HCT116 (cell line): Measurements from ENCODE around the gene CYSLTR2. TPM values are rescaled to one million over a fixed set of nuclear protein-coding genes. Genes with fewer than 3 reads are reported as not detected.

Experiments used
- ATAC-seq: fragments of 200-7000 bp; cut with Tn5 transposase; 2 replicates; pipeline ENCODE4 v1.9.1; 2020; ENCODE audit warnings: mild to moderate bottlenecking, moderate library complexity
- BruUV-seq: library from RNA; stranded (reverse); fragments of 400-500 nt; replicated peaks from 2 replicates; lab custom pipeline; 2021; lab: Mats Ljungman, UMichigan
- CTCF ChIA-PET: fragments of 300-600 bp; sonication (Branson Sonifier 250); formaldehyde crosslinking; loops from one replicate; lab custom pipeline; 2021; ENCODE audit warnings: antibody characterized with exemption; lab: Charles Lee
- POLR2A ChIA-PET: fragments of 300-600, 350-600 bp; sonication (Branson Sonifier 250); formaldehyde crosslinking; loops from one replicate; lab custom pipeline; 2021; ENCODE audit warnings: antibody characterized with exemption; lab: Charles Lee
- RAD21 ChIA-PET, 2 experiments: fragments of 300-600 bp; sonication (Branson Sonifier 250); formaldehyde crosslinking; loops; one replicate each; lab custom pipeline; 2023; ENCODE audit warnings: low total read pairs in 2 of 2; ENCODE audit not compliant: uncharacterized antibody in 2 of 2, unreplicated experiment in 2 of 2, low non-redundant PET in 1 of 2; lab: Charles Lee
- DNase-seq: peaks from one replicate; pipeline ENCODE4 v3.0.0-alpha.2; 2010; ENCODE audit warnings: low read depth, low spot score
- H2AFZ ChIP-seq: fragments of 200-600 bp; shearing (Covaris generic), sonication (generic); 2 replicates; pipeline ENCODE4 v1.6.1; 2017; ENCODE audit warnings: low read depth, mixed run types, mixed read lengths, antibody characterized with exemption, low read length; ENCODE audit not compliant: poor library complexity, severe bottlenecking
- H3K27ac ChIP-seq: 2 replicates; pipeline ENCODE4 v1.5.1; 2012; ENCODE audit warnings: low read depth, low read length
- H3K27me3 ChIP-seq: fragments of 200-600 bp; sonication (generic); 2 replicates; pipeline ENCODE4 v1.6.1; 2016; ENCODE audit warnings: mixed run types, low read length, mixed read lengths; ENCODE audit not compliant: insufficient read depth
- H3K36me3 ChIP-seq, 2 experiments: fragments of 200-500 bp in 1 of 2; fragments of 200-600 bp in 1 of 2; sonication (Bioruptor generic) in 1 of 2; sonication (generic) in 1 of 2; 2 replicates each; pipeline versions ENCODE4 v1.5.1 to v1.6.1; 2014 to 2016; ENCODE audit warnings: low read length in 2 of 2, inconsistent platforms in 1 of 2, mixed read lengths in 1 of 2, mixed run types in 1 of 2; ENCODE audit not compliant: insufficient read depth in 2 of 2, control insufficient read depth in 1 of 2
- H3K4me1 ChIP-seq, 2 experiments: fragments of 200-600 bp in 1 of 2; sonication (generic) in 1 of 2; 2 replicates each; pipeline versions ENCODE4 v1.5.1 to v1.6.1; 2012 to 2017; ENCODE audit warnings: low read length in 2 of 2, inconsistent platforms in 1 of 2, mild to moderate bottlenecking in 1 of 2, mixed read lengths in 1 of 2, mixed run types in 1 of 2, moderate library complexity in 1 of 2; ENCODE audit not compliant: insufficient read depth in 2 of 2, control insufficient read depth in 1 of 2
- H3K4me2 ChIP-seq: fragments of 200-600 bp; sonication (generic); 2 replicates; pipeline ENCODE4 v1.6.1; 2017; ENCODE audit warnings: mixed run types, low read length, mixed read lengths
- H3K4me3 ChIP-seq, 2 experiments: fragments of 200-600 bp in 1 of 2; sonication (generic) in 1 of 2; replicated peaks in 1 of 2; 2 replicates each; pipeline ENCODE4 v1.5.1; 2011 to 2016; ENCODE audit warnings: low read length in 2 of 2, control low read depth in 1 of 2, low read depth in 1 of 2, mild to moderate bottlenecking in 1 of 2, mixed read lengths in 1 of 2, mixed run types in 1 of 2
- H3K79me2 ChIP-seq: fragments of 200-600 bp; sonication (generic); 2 replicates; pipeline ENCODE4 v1.6.1; 2017; ENCODE audit warnings: mild to moderate bottlenecking, mixed run types, low read length, moderate library complexity, mixed read lengths; ENCODE audit not compliant: insufficient read depth
- H3K9ac ChIP-seq: fragments of 200-600 bp; sonication (generic); 2 replicates; pipeline ENCODE4 v1.6.1; 2016; ENCODE audit warnings: low read length, mixed read lengths
- H3K9me2 ChIP-seq: fragments of 200-600 bp; sonication (generic), shearing (Covaris generic); 2 replicates; pipeline ENCODE4 v1.6.1; 2017; ENCODE audit warnings: mixed run types, mild to moderate bottlenecking, moderate library complexity; ENCODE audit not compliant: insufficient read depth
- H3K9me3 ChIP-seq, 2 experiments: fragments of 200-500 bp in 1 of 2; fragments of 200-600 bp in 1 of 2; sonication (Bioruptor generic) in 1 of 2; sonication (generic) in 1 of 2; 2 replicates each; pipeline ENCODE4 v1.6.1; 2014 to 2017; ENCODE audit warnings: low read length in 2 of 2, mixed read lengths in 2 of 2, inconsistent platforms in 1 of 2, low read depth in 1 of 2, mild to moderate bottlenecking in 1 of 2, mixed run types in 1 of 2, moderate library complexity in 1 of 2; ENCODE audit not compliant: control insufficient read depth in 1 of 2, insufficient read depth in 1 of 2
- H4K20me1 ChIP-seq: fragments of 200-600 bp; sonication (generic), shearing (Covaris generic); 2 replicates; pipeline ENCODE4 v1.6.1; 2017; ENCODE audit warnings: mixed run types, mild to moderate bottlenecking, moderate library complexity; ENCODE audit not compliant: insufficient read depth
- CBX3 ChIP-seq: IDR thresholded peaks from 2 replicates; pipeline ENCODE4 v1.6.1; 2012; ENCODE audit warnings: low read depth
- SP1 ChIP-seq: IDR thresholded peaks from 2 replicates; pipeline ENCODE4 v1.6.1; 2012; ENCODE audit warnings: low read depth
- YY1 ChIP-seq: IDR thresholded peaks from 2 replicates; pipeline ENCODE4 v1.6.1; 2011; ENCODE audit warnings: low read length, low read depth, moderate library complexity, mild to moderate bottlenecking; ENCODE audit not compliant: insufficient replicate concordance; ENCODE audit errors: extremely low read depth
- ZFX ChIP-seq: fragments of 450-650 bp; IDR thresholded peaks from 2 replicates; pipeline ENCODE4 v1.6.1; 2017
- intact Hi-C: fragments of 100-400 bp; cut with micrococcal nuclease; formaldehyde crosslinking; loops from 2 replicates; pipeline ENCODE4 v1.10.0; 2022
- total RNA-seq: library from RNA; stranded (reverse); gene quantifications from one replicate; pipeline ENCODE4 v1.2.1, GENCODE V29; 2021; ENCODE audit not compliant: unreplicated experiment
- TF ChIP-seq, protein P1 (sequence below): IDR thresholded peaks from 2 replicates; pipeline ENCODE4 v1.6.1; 2012

CYSLTR2 gene
- total RNA-seq, 1 experiment from 2014 or later: not detected

- Histone ChIP-seq H2AFZ (no peak overlapping the region), H3K27ac (no peak overlapping the region), H3K27me3 (0 out of 2 replicates have a peak, but pooled peaks cover 5% of the 10 kb centered on the region), H3K36me3 (no peaks in the 10 kb centered on the region), H3K9me2 (no peaks in the 10 kb centered on the region), H4K20me1 (no peaks in the 10 kb centered on the region), H3K4me1 (no peaks in the 10 kb centered on the region), H3K4me3 (no peak overlapping the region), H3K9ac (no peak overlapping the region), H3K4me2 (no peak overlapping the region), H3K9me3 (no peaks in the 10 kb centered on the region), H3K79me2 (no peaks in the 10 kb centered on the region)
- BruUV-seq: no TSS peak
- POLR2A ChIA-PET: no interaction called here
- intact Hi-C loops: no loop called here
- DNase-seq: no peak
- RAD21 ChIA-PET: no interaction called here
- TF ChIP-seq CBX3 (no peak), YY1 (no peak), ZFX (no peak)
- ATAC-seq: no peak
- CTCF ChIA-PET: no interaction called here
Measured at GRCh38 chr13:48640767-48641166, 13.0 kb upstream of the CYSLTR2 start.

DNA sequence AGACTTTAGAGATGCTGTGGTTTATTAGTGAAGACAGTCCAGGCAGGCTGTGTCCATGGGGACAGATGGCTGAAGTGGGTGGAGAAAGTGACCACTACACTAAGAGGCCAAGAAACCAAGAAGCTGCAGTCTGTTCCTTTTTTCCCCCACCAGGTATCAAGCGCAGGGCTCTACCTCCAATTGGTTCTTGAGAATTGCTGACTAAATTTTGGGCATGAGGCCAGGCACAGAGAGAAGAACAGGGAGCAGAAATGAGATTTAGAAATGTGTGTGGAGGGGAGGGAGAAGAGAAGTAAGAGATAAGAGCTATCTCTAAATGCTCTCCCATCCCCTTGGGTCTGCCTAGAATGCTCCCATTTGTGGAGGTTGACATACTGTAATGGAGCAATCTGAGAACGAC, 12.3 kb upstream of the CYSLTR2 start:
- no peaks in the 10 kb centered on the region for H3K9me2 ChIP-seq
- no peak for ATAC-seq
- intact Hi-C loops: no loop called here
- RAD21 ChIA-PET: no interaction called here
- 0 out of 2 replicates have a peak, but pooled peaks cover 5% of the 10 kb centered on the region for H3K27me3 ChIP-seq
- H3K27ac ChIP-seq: no peak overlapping the region
- no peak for TF ChIP-seq SP1
- TF ChIP-seq, protein P1, sequence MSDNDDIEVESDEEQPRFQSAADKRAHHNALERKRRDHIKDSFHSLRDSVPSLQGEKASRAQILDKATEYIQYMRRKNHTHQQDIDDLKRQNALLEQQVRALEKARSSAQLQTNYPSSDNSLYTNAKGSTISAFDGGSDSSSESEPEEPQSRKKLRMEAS: no peak
- CTCF ChIA-PET: no interaction called here
- H4K20me1 ChIP-seq: no peaks in the 10 kb centered on the region
- no peaks in the 10 kb centered on the region for H3K36me3 ChIP-seq
- H3K9ac ChIP-seq: no peak overlapping the region
- no peak for DNase-seq
- POLR2A ChIA-PET: no interaction called here
- H3K9me3 ChIP-seq: no peaks in the 10 kb centered on the region
- no peaks in the 10 kb centered on the region for H3K79me2 ChIP-seq
- H3K4me1 ChIP-seq: no peaks in the 10 kb centered on the region
- H3K4me2 ChIP-seq: no peak overlapping the region
- H3K4me3 ChIP-seq: no peak overlapping the region
- H2AFZ ChIP-seq: no peak overlapping the region
- BruUV-seq: no TSS peak
